ENCODE results near the gene ZNF831. TPM values are rescaled to one million over a fixed set of nuclear protein-coding genes. Genes with fewer than 3 reads are reported as not detected.

The ZNF831 gene
- total and polyA plus RNA-seq, 3 donors from 2014 or later, result 0.99 to 4.8 (median 4.0) TPM

GRCh38 chr20:59268870-59269269 is 105.2 kb downstream of the ZNF831 start:
- Histone ChIP-seq H3K36me3 (ENCODE audit: low read depth, missing control alignments) (no peaks in the 10 kb centered on the region), H3K4me1 (peaks cover 3% of the 10 kb centered on the region), H3K27me3 (no peaks in the 10 kb centered on the region), H3K27ac (no peak overlapping the region), H3K4me3 (no peak overlapping the region), H3K9me3 (no peaks in the 10 kb centered on the region)
- intact Hi-C loops (cut with DNase I; ENCODE audit: low total_unique reads), result no loop called here
- DNase-seq, result no peak
- whole genome bisulfite sequencing, 2 donors, result 58 to 80% methylated on average over 3 of the region's 3 CpGs
- TF ChIP-seq CTCF (IDR thresholded peaks at IDR 0.05) (no peak), POLR2A (IDR thresholded peaks at IDR 0.05) (no peak)

GRCh38 chr20:59269411-59270025 is 105.9 kb downstream of the ZNF831 start:
- intact Hi-C loops (cut with DNase I; ENCODE audit: low total_unique reads), result no loop called here
- peaks cover 3% of the 10 kb centered on the region for H3K4me1 ChIP-seq
- WGBS, 2 donors, result 49 to 60% methylated on average over 4 of the region's 4 CpGs
- no peak for DNase-seq
- no peaks in the 10 kb centered on the region for H3K36me3 ChIP-seq (ENCODE audit: low read depth, missing control alignments)
- no peak for TF ChIP-seq CTCF (IDR thresholded peaks at IDR 0.05)
- no peak for TF ChIP-seq POLR2A (IDR thresholded peaks at IDR 0.05)
- H3K27me3 ChIP-seq, result no peaks in the 10 kb centered on the region
- no peak overlapping the region for H3K4me3 ChIP-seq
- no peaks in the 10 kb centered on the region for H3K9me3 ChIP-seq
- no peak overlapping the region for H3K27ac ChIP-seq

- WGBS, 2 donors, result 69 to 92% methylated on average over 3 of the region's 3 CpGs
- H3K27ac ChIP-seq, result no peak overlapping the region
- no peaks in the 10 kb centered on the region for H3K36me3 ChIP-seq (ENCODE audit: low read depth, missing control alignments)
- intact Hi-C loops (cut with DNase I; ENCODE audit: low total_unique reads), result no loop called here
- no peak for DNase-seq
- H3K4me1 ChIP-seq, result peaks cover 3% of the 10 kb centered on the region
- no peaks in the 10 kb centered on the region for H3K27me3 ChIP-seq
- TF ChIP-seq CTCF (IDR thresholded peaks at IDR 0.05) (no peak), POLR2A (IDR thresholded peaks at IDR 0.05) (no peak)
- no peaks in the 10 kb centered on the region for H3K9me3 ChIP-seq
- H3K4me3 ChIP-seq, result no peak overlapping the region
Observed at GRCh38 chr20:59270380-59270779, 106.8 kb downstream of the ZNF831 start.

- no peak for DNase-seq
- intact Hi-C loops (cut with DNase I; ENCODE audit: low total_unique reads), result no loop called here
- WGBS, 2 donors, result 46 to 53% methylated on average over 11 of the region's 11 CpGs
- Histone ChIP-seq H3K36me3 (ENCODE audit: low read depth, missing control alignments) (no peaks in the 10 kb centered on the region), H3K4me3 (no peak overlapping the region), H3K9me3 (no peaks in the 10 kb centered on the region), H3K4me1 (peaks cover 3% of the 10 kb centered on the region), H3K27ac (no peak overlapping the region), H3K27me3 (no peaks in the 10 kb centered on the region)
- no peak for TF ChIP-seq CTCF (IDR thresholded peaks at IDR 0.05)
- TF ChIP-seq POLR2A (IDR thresholded peaks at IDR 0.05), result no peak
Observed at GRCh38 chr20:59273739-59274357, 110.2 kb downstream of the ZNF831 start.

GRCh38 chr20:59276938-59277337 is 113.3 kb downstream of the ZNF831 start:
- H3K4me3 ChIP-seq, result no peak overlapping the region
- H3K9me3 ChIP-seq, result no peaks in the 10 kb centered on the region
- H3K36me3 ChIP-seq (ENCODE audit: low read depth, missing control alignments), result no peaks in the 10 kb centered on the region
- H3K27ac ChIP-seq, result no peak overlapping the region
- intact Hi-C loops (cut with DNase I; ENCODE audit: low total_unique reads), result no loop called here
- TF ChIP-seq CTCF (IDR thresholded peaks at IDR 0.05) (no peak), POLR2A (IDR thresholded peaks at IDR 0.05) (no peak)
- H3K4me1 ChIP-seq, result no peaks in the 10 kb centered on the region
- no peak for DNase-seq
- WGBS, 2 donors, result 47 to 51% methylated on average over 5 of the region's 5 CpGs
- no peaks in the 10 kb centered on the region for H3K27me3 ChIP-seq
